Lower lobe of right lung (tissue), 2 donors: ENCODE results near the gene NRXN3. TPM values are rescaled to one million over a fixed set of nuclear protein-coding genes. Genes with fewer than 3 reads are reported as not detected.

Experiments
- ATAC-seq, 2 donors: fragments of 200-7000 bp; cut with Tn5 transposase; one replicate each; pipeline ENCODE4 v1.9.1; 2020 to 2022; ENCODE audit warnings: mild to moderate bottlenecking in 2 of 2, moderate library complexity in 2 of 2
- DNase-seq: peaks from one replicate; pipeline ENCODE4 v3.0.0-alpha.2; 2020
- H3K27ac ChIP-seq: fragments of 200-600 bp; one replicate; pipeline ENCODE4 v1.8.0; 2022
- H3K27me3 ChIP-seq: fragments of 200-600 bp; one replicate; pipeline ENCODE4 v1.8.0; 2022; ENCODE audit warnings: low read depth
- H3K36me3 ChIP-seq: fragments of 200-600 bp; one replicate; pipeline ENCODE4 v1.8.0; 2022; ENCODE audit warnings: mild to moderate bottlenecking
- H3K4me1 ChIP-seq: fragments of 200-600 bp; one replicate; pipeline ENCODE4 v1.8.0; 2022
- H3K4me3 ChIP-seq: fragments of 200-600 bp; one replicate; pipeline ENCODE4 v1.8.0; 2022; ENCODE audit warnings: mild to moderate bottlenecking
- H3K9me3 ChIP-seq: fragments of 200-600 bp; one replicate; pipeline ENCODE4 v1.8.0; 2022
- CTCF ChIP-seq: fragments of 200-600 bp; IDR thresholded peaks from one replicate; pipeline ENCODE4 v1.8.0; 2022; ENCODE audit warnings: antibody characterized with exemption, mild to moderate bottlenecking
- intact Hi-C: fragments of 100-400 bp; cut with DNase I; formaldehyde crosslinking; loops from one replicate; pipeline ENCODE4 v1.11.0; 2022
- total RNA-seq: library from RNA; stranded (reverse); fragmentation: NEBNext Ultra II Directional; extraction: Animal tissue kit (Norgen Biotek cat#: 25700); gene quantifications from one replicate; pipeline ENCODE4 v1.2.1, GENCODE V29; 2021
- donor health status: DM: no; HTN: yes; CAD: no; lungs with severe emphysema.

NRXN3 gene
- total RNA-seq, 1 donor from 2014 or later = 9.0 TPM

GRCh38 chr14:78752518-78753188, 582.5 kb downstream of the NRXN3 start:
- peak in 1 of 2 donors; percentile 60 for ATAC-seq
- TF ChIP-seq CTCF = no peak

GRCh38 chr14:78754059-78754458, 583.9 kb downstream of the NRXN3 start:
- no peak for DNase-seq
- no peak for ATAC-seq
- Histone ChIP-seq H3K4me1 (no peaks in the 10 kb centered on the region), H3K4me3 (no peak overlapping the region), H3K9me3 (no peaks in the 10 kb centered on the region), H3K36me3 (no peaks in the 10 kb centered on the region), H3K27ac (no peak overlapping the region), H3K27me3 (no peaks in the 10 kb centered on the region)
- intact Hi-C loops = no loop called here
- TF ChIP-seq CTCF = no peak

More at GRCh38 chr14:78752518-78753188, 582.5 kb downstream of the NRXN3 start:
- no peaks in the 10 kb centered on the region for H3K36me3 ChIP-seq
- H3K27me3 ChIP-seq = no peaks in the 10 kb centered on the region
- no peaks in the 10 kb centered on the region for H3K4me1 ChIP-seq
- no peak overlapping the region for H3K4me3 ChIP-seq
- no peak for DNase-seq
- no peaks in the 10 kb centered on the region for H3K9me3 ChIP-seq
- H3K27ac ChIP-seq = no peak overlapping the region
- intact Hi-C loops = no loop called here

- H3K36me3 ChIP-seq = no peaks in the 10 kb centered on the region
- ATAC-seq = peak in 1 of 2 donors; percentile 29
- DNase-seq = no peak
Observed at GRCh38 chr14:78758333-78758732, 588.2 kb downstream of the NRXN3 start.

GRCh38 chr14:78762331-78762730, 592.2 kb downstream of the NRXN3 start:
- Histone ChIP-seq H3K4me1 (no peaks in the 10 kb centered on the region), H3K27me3 (no peaks in the 10 kb centered on the region), H3K27ac (no peak overlapping the region), H3K4me3 (no peak overlapping the region), H3K9me3 (no peaks in the 10 kb centered on the region), H3K36me3 (no peaks in the 10 kb centered on the region)
- DNase-seq (no peak), ATAC-seq (no peak)
- no peak for TF ChIP-seq CTCF
- intact Hi-C loops = no loop called here

More at GRCh38 chr14:78758333-78758732, 588.2 kb downstream of the NRXN3 start:
- H3K27me3 ChIP-seq = no peaks in the 10 kb centered on the region
- TF ChIP-seq CTCF = peak; percentile 28
- intact Hi-C loops = no loop called here
- no peak overlapping the region for H3K4me3 ChIP-seq
- no peaks in the 10 kb centered on the region for H3K9me3 ChIP-seq
- no peak overlapping the region for H3K27ac ChIP-seq
- no peaks in the 10 kb centered on the region for H3K4me1 ChIP-seq

GRCh38 chr14:78763746-78764145, 593.6 kb downstream of the NRXN3 start:
- H3K4me1 ChIP-seq = no peaks in the 10 kb centered on the region
- no peaks in the 10 kb centered on the region for H3K36me3 ChIP-seq
- ATAC-seq (no peak), DNase-seq (no peak)
- no peak for TF ChIP-seq CTCF
- no peak overlapping the region for H3K27ac ChIP-seq
- H3K4me3 ChIP-seq = no peak overlapping the region
- intact Hi-C loops = no loop called here
- no peaks in the 10 kb centered on the region for H3K9me3 ChIP-seq
- no peaks in the 10 kb centered on the region for H3K27me3 ChIP-seq
